Measurements from ENCODE around the gene IGSF21. TPM values are rescaled to one million over a fixed set of nuclear protein-coding genes. Genes with fewer than 3 reads are reported as not detected.

IGSF21 gene
- total and polyA plus RNA-seq, 10 of the 15 experiments (the other 5 are each of a cell fraction or from before 2014, with no cell fraction given), result 0.03 to 0.49 TPM; not detected in 8

GRCh38 chr1:18166929-18167328, 59.3 kb downstream of the IGSF21 start (continued):
- TF ChIP-seq, protein P1, sequence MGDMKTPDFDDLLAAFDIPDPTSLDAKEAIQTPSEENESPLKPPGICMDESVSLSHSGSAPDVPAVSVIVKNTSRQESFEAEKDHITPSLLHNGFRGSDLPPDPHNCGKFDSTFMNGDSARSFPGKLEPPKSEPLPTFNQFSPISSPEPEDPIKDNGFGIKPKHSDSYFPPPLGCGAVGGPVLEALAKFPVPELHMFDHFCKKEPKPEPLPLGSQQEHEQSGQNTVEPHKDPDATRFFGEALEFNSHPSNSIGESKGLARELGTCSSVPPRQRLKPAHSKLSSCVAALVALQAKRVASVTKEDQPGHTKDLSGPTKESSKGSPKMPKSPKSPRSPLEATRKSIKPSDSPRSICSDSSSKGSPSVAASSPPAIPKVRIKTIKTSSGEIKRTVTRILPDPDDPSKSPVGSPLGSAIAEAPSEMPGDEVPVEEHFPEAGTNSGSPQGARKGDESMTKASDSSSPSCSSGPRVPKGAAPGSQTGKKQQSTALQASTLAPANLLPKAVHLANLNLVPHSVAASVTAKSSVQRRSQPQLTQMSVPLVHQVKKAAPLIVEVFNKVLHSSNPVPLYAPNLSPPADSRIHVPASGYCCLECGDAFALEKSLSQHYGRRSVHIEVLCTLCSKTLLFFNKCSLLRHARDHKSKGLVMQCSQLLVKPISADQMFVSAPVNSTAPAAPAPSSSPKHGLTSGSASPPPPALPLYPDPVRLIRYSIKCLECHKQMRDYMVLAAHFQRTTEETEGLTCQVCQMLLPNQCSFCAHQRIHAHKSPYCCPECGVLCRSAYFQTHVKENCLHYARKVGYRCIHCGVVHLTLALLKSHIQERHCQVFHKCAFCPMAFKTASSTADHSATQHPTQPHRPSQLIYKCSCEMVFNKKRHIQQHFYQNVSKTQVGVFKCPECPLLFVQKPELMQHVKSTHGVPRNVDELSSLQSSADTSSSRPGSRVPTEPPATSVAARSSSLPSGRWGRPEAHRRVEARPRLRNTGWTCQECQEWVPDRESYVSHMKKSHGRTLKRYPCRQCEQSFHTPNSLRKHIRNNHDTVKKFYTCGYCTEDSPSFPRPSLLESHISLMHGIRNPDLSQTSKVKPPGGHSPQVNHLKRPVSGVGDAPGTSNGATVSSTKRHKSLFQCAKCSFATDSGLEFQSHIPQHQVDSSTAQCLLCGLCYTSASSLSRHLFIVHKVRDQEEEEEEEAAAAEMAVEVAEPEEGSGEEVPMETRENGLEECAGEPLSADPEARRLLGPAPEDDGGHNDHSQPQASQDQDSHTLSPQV (IDR thresholded peaks at IDR 0.05), result no peak

DNA sequence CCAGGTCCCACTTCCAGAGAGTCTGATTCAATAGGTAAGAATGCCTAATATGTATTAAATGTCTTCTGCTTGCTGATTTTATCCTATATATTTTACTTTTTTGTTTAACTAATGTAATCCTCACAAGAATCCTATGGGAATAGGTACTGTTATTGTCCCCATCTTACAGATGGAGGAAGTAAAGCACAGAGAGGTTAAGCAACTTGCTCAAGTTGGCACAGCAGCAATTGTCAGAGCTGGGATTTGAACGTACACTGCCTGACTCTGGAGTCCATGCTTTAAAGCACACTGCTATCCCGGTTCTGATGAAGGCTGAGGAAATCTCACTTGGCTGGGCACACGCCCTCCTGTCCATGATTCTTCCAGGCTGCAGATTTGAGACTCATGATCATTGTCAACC, 62.8 kb downstream of the IGSF21 start:
- in situ Hi-C loops (cut with MboI), result no loop called here
- no peaks in the 10 kb centered on the region for H3K36me3 ChIP-seq (ENCODE audit: control insufficient read depth in 2 of 2, insufficient read depth in 2 of 2, low read length in 1 of 2)
- H3K79me2 ChIP-seq (ENCODE audit: control insufficient read depth, insufficient read depth, low read length), result no peaks in the 10 kb centered on the region
- ChIA-PET SMC1A (ENCODE audit: uncharacterized antibody, unreplicated experiment) (no interaction called here), CTCF (no interaction called here), POLR2A (no interaction called here), RAD21 (ENCODE audit: unreplicated experiment) (no interaction called here)
- DNase-seq (ENCODE audit: low read depth, low spot score) (no peak), ATAC-seq (no peak), FAIRE-seq (no peak)
- intact Hi-C loops (cut with micrococcal nuclease; ENCODE audit: unreplicated experiment), result no loop called here
- no peak overlapping the region for H3K27ac ChIP-seq (ENCODE audit: control insufficient read depth, insufficient read depth)
- TF ChIP-seq REST (IDR thresholded peaks at IDR 0.05; ENCODE audit: low read depth, low read length) (no peak), SIX5 (IDR thresholded peaks at IDR 0.05; ENCODE audit: low read depth, low read length, severe bottlenecking) (no peak), STAT1 (conservative IDR thresholded peaks at IDR 0.05) (no peak), CEBPB (IDR thresholded peaks at IDR 0.05; ENCODE audit: borderline replicate concordance in 1 of 2, low read depth in 2 of 2, low read length in 2 of 2) (no peak), ZZZ3 (IDR thresholded peaks at IDR 0.05; ENCODE audit: control insufficient read depth, insufficient read length, low read depth) (no peak), CBX3 (IDR thresholded peaks at IDR 0.05; ENCODE audit: borderline replicate concordance, low read depth) (no peak), RBBP5 (conservative IDR thresholded peaks at IDR 0.05) (no peak), MYC (IDR thresholded peaks at IDR 0.05; ENCODE audit: insufficient read depth, insufficient read length, insufficient replicate concordance, low read length, severe bottlenecking) (no peak), EZH2 (IDR thresholded peaks at IDR 0.05; ENCODE audit: borderline replicate concordance, control insufficient read depth, low read depth, low read length) (no peak), POLR2AphosphoS5 (IDR thresholded peaks at IDR 0.05; ENCODE audit: low read length) (no peak)
- no peaks in the 10 kb centered on the region for H3K9me3 ChIP-seq (replicated peaks; ENCODE audit: control insufficient read depth, insufficient read depth, low read length)
- no peaks in the 10 kb centered on the region for H3K4me1 ChIP-seq (ENCODE audit: control insufficient read depth, insufficient read depth, low read length)
- no peak overlapping the region for H3K4me3 ChIP-seq
- no peak overlapping the region for H2AFZ ChIP-seq (ENCODE audit: control insufficient read depth, low read depth, low read length)
- 0% methylated on average over 3 of the region's 3 CpGs for WGBS (ENCODE audit: insufficient coverage, insufficient replicate concordance, low lambda C conversion rate, missing lambda C conversion rate)
- H3K4me2 ChIP-seq (ENCODE audit: control insufficient read depth, insufficient read depth), result no peak overlapping the region
- BruUV-seq (replicated peaks), result no TSS peak
- H4K20me1 ChIP-seq (ENCODE audit: control insufficient read depth, insufficient read depth), result no peaks in the 10 kb centered on the region
- H3K27me3 ChIP-seq (replicated peaks in 1 of 2; ENCODE audit: control insufficient read depth in 2 of 2, insufficient read depth in 2 of 2, low read length in 1 of 2), result no peaks in the 10 kb centered on the region
- no peak overlapping the region for H3K9ac ChIP-seq (ENCODE audit: control insufficient read depth, insufficient read depth, low read length)

All from GM12878 (cell line).